ENCODE results near the gene PAEP. TPM values are rescaled to one million over a fixed set of nuclear protein-coding genes. Genes with fewer than 3 reads are reported as not detected.

The PAEP gene
- total and polyA plus RNA-seq, 9 donors: 0.30 to 1.4 (median 0.35) TPM; not detected in 4

DNA sequence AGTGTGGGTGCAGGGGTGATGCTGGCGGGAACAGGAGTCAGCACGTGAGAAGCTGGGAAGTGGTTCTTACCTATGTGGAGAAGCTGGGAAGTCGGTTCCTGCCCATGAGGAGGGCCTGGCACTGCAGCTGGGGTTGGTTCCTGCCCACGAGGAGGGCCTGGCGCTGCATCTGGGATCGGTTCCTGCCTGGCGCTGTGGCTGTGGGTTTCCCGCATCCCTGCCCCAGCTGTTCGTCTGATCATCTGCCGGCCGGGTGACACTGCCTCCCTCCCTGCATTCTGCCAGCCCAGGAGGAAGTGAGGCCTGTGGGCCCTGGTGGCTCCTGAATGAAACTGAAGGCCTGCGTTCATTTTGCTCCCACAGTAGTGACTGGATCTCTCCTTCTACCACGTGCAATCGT, 10.5 kb upstream of the PAEP start:
- Histone ChIP-seq H3K4me1 (ENCODE audit: control insufficient read depth, insufficient read depth, low read length) (no peaks in the 10 kb centered on the region), H3K27ac (ENCODE audit: low read length) (no peak overlapping the region), H3K27me3 (ENCODE audit: control insufficient read depth, insufficient read depth, low read length) (peaks cover 2% of the 10 kb centered on the region), H3K4me3 (ENCODE audit: low read length) (no peak overlapping the region), H3K36me3 (ENCODE audit: control insufficient read depth, insufficient read depth, low read length) (no peaks in the 10 kb centered on the region), H3K9me3 (replicated peaks; ENCODE audit: control insufficient read depth, low read depth, low read length) (no peaks in the 10 kb centered on the region)
- WGBS (ENCODE audit: insufficient coverage): 49% methylated on average over 13 of the region's 14 CpGs
- no peak for DNase-seq

DNA sequence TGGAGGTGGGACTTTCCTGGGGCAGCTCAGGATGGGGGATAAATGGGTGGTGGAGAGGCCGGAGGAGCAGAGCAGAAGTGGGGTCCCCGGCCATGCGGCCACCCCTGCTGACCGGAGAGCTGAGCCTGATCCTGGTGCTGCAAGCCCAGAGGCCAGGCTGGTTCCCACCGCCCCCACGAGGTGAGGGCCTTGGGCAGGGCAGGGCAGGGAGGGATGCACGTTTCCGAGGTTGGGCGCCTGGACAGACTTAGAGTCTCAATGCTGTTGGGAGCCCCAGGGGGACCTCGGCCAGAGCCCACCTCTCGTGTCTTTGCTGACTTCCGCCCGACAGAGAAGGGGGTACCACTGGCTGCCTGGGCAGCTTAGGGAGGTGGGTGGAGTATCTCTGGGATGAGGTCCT, 10.1 kb upstream of the PAEP start:
- 87% methylated on average over 5 of the region's 13 CpGs for WGBS (ENCODE audit: insufficient coverage)
- H3K27me3 ChIP-seq (ENCODE audit: control insufficient read depth, insufficient read depth, low read length): peaks cover 2% of the 10 kb centered on the region
- no peaks in the 10 kb centered on the region for H3K9me3 ChIP-seq (replicated peaks; ENCODE audit: control insufficient read depth, low read depth, low read length)
- H3K27ac ChIP-seq (ENCODE audit: low read length): no peak overlapping the region
- no peaks in the 10 kb centered on the region for H3K4me1 ChIP-seq (ENCODE audit: control insufficient read depth, insufficient read depth, low read length)
- no peak overlapping the region for H3K4me3 ChIP-seq (ENCODE audit: low read length)
- DNase-seq: no peak
- H3K36me3 ChIP-seq (ENCODE audit: control insufficient read depth, insufficient read depth, low read length): no peaks in the 10 kb centered on the region

DNA sequence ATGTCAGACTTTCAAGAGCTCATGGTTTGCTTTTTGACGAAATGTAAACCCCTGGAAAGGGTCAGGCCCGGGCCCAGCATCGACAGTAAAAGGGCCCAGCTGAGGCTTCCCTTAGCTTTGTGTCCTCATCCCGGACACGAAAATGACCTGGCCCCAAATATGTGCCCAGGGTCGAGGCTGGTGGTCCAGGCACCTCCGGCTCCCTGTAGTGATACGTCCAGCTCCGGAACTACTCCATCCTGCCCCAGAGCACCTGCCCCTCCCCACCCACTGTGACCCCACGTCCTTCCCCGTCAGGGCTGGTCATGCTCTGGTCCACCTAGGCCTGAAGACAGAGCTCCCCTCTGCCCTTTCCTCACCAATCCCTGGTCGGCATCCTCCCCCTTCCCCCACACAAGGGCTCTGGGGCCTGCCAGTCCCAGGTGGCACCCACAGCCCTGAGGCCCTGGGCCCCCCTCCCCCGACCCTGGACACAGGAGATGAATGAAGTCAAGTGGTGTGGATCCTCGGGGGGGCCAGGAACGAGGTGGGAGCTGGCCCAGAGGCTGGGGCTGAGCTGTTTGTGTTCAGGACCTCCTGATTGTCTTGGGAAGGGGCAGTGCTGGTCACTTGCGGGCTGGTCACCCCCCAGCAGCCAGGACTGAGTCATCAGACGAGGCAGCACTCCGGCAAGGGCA, 9.4 kb upstream of the PAEP start:
- no peaks in the 10 kb centered on the region for H3K4me1 ChIP-seq (ENCODE audit: control insufficient read depth, insufficient read depth, low read length)
- H3K4me3 ChIP-seq (ENCODE audit: low read length): no peak overlapping the region
- H3K27ac ChIP-seq (ENCODE audit: low read length): no peak overlapping the region
- no peak for DNase-seq
- peaks cover 2% of the 10 kb centered on the region for H3K27me3 ChIP-seq (ENCODE audit: control insufficient read depth, insufficient read depth, low read length)
- H3K36me3 ChIP-seq (ENCODE audit: control insufficient read depth, insufficient read depth, low read length): no peaks in the 10 kb centered on the region
- WGBS (ENCODE audit: insufficient coverage): 78% methylated on average over 13 of the region's 18 CpGs
- H3K9me3 ChIP-seq (replicated peaks; ENCODE audit: control insufficient read depth, low read depth, low read length): no peaks in the 10 kb centered on the region

DNA sequence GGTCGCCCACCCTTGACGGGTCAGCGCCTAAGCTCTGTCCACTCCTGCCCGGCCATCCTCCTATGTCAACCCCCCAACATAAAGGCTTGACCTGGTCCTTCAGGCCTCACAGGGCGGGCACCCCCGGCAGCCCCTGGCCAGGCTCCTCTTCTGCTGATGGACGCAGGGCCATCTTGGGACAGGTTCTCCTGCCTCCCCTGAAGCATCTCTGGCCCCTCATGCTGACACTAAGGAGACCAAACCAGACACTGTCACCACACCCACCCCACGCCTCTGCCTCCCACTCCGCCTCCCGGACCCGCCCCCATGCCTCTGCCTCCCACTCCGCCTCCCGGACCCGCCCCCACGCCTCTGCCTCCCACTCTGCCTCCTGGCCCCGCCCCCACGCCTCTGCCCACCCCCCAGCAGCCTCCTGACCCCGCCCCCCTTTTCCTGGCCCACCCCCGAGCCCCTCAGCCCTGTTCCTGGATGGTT, 8.8 kb upstream of the PAEP start:
- Histone ChIP-seq H3K27me3 (ENCODE audit: control insufficient read depth, insufficient read depth, low read length) (peaks cover 2% of the 10 kb centered on the region), H3K27ac (ENCODE audit: low read length) (no peak overlapping the region), H3K4me1 (ENCODE audit: control insufficient read depth, insufficient read depth, low read length) (no peaks in the 10 kb centered on the region), H3K9me3 (replicated peaks; ENCODE audit: control insufficient read depth, low read depth, low read length) (no peaks in the 10 kb centered on the region), H3K36me3 (ENCODE audit: control insufficient read depth, insufficient read depth, low read length) (no peaks in the 10 kb centered on the region), H3K4me3 (ENCODE audit: low read length) (no peak overlapping the region)
- 96% methylated on average over 8 of the region's 19 CpGs for WGBS (ENCODE audit: insufficient coverage)
- no peak for DNase-seq

DNA sequence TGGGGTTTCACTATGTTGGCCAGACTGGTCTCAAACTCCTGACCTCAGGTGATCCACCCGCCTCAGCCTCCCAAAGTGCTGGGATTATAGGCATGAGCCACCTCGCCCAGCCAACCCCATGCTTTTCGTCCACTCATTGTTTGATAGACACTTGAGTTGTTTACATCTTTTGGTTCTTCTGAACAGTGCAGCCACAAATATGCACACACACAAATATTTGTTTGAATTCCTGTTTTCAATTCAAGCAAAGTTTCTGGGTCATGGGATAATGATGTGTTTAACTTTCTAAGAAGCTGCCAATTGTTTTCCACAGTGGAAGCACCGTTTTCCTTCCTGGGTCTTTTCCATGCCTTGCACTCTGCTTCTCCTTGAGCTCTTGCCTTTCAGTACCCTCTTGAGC, 6.8 kb upstream of the PAEP start:
- Histone ChIP-seq H3K4me3 (ENCODE audit: low read length) (no peak overlapping the region), H3K27ac (ENCODE audit: low read length) (no peak overlapping the region), H3K27me3 (ENCODE audit: control insufficient read depth, insufficient read depth, low read length) (peaks cover 2% of the 10 kb centered on the region), H3K9me3 (replicated peaks; ENCODE audit: control insufficient read depth, low read depth, low read length) (no peaks in the 10 kb centered on the region), H3K4me1 (ENCODE audit: control insufficient read depth, insufficient read depth, low read length) (no peaks in the 10 kb centered on the region), H3K36me3 (ENCODE audit: control insufficient read depth, insufficient read depth, low read length) (no peaks in the 10 kb centered on the region)
- DNase-seq: no peak
- 43% methylated on average over 1 of the region's 4 CpGs for WGBS (ENCODE audit: insufficient coverage)

DNA sequence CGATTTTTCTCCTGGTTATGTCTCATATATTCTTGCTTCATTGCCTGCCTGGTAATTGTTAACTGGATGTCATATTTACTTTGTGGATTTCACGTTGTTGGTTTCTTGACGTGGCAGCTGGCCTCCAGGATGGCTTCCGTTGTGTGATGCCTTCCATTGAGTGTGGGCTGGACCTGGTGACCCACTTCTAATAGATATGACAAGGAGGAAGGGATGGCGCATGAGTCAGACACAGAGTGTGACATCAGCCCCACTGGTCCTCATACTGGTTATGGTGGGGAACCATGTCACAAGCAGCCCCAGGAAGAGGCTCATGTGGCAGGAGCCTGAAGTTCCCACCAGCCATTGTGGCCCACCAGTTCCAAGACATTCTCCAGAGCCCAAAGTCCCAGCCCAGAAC, 6.4 kb upstream of the PAEP start:
- H3K27ac ChIP-seq (ENCODE audit: low read length): no peak overlapping the region
- H3K4me3 ChIP-seq (ENCODE audit: low read length): no peak overlapping the region
- WGBS (ENCODE audit: insufficient coverage): 84% methylated on average over 4 of the region's 5 CpGs
- peaks cover 2% of the 10 kb centered on the region for H3K27me3 ChIP-seq (ENCODE audit: control insufficient read depth, insufficient read depth, low read length)
- H3K9me3 ChIP-seq (replicated peaks; ENCODE audit: control insufficient read depth, low read depth, low read length): no peaks in the 10 kb centered on the region
- H3K4me1 ChIP-seq (ENCODE audit: control insufficient read depth, insufficient read depth, low read length): no peaks in the 10 kb centered on the region
- H3K36me3 ChIP-seq (ENCODE audit: control insufficient read depth, insufficient read depth, low read length): no peaks in the 10 kb centered on the region
- no peak for DNase-seq

DNA sequence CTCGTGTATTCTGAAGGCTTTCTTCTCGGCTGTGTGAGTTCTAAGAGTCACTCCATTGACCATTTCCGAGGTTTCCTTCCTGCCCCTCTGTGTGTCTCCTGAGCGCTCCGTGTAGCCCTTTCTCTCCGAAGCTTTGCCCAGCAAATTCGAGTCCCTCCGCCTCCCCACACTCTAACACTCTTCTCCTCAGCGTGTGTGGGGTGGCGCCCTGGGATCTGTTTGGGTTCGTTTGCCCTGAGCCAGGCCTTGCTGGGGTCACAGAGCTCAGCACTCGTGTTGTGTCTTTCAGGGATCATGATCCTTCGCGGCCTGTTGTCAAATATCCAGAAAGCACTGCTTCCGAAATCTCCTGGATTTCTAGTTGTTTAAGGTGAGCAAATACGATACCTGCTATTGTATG, 5.6 kb upstream of the PAEP start:
- 74% methylated on average over 13 of the region's 16 CpGs for WGBS (ENCODE audit: insufficient coverage)
- Histone ChIP-seq H3K4me1 (ENCODE audit: control insufficient read depth, insufficient read depth, low read length) (no peaks in the 10 kb centered on the region), H3K36me3 (ENCODE audit: control insufficient read depth, insufficient read depth, low read length) (no peaks in the 10 kb centered on the region), H3K27ac (ENCODE audit: low read length) (no peak overlapping the region), H3K4me3 (ENCODE audit: low read length) (no peak overlapping the region), H3K27me3 (ENCODE audit: control insufficient read depth, insufficient read depth, low read length) (peaks cover 2% of the 10 kb centered on the region), H3K9me3 (replicated peaks; ENCODE audit: control insufficient read depth, low read depth, low read length) (no peaks in the 10 kb centered on the region)
- DNase-seq: no peak

DNA sequence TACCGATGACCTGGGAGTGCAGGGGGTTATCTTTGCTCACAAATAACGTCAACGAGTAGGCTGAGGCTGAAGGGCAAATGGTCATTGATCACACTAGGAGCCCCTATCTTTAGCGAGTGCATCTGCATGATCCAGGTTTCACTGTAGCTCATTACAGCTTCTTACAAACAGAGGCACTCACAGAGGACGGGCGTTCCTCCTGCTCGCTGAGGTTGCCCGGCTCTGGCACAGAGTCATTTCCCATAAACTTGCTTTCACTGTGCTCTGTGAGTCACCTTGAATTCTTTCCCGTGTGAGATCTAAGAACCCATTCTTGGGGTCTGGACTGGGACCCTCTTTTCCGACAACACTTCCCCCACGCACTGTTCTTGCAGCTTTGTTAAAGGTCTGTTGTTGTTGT, 1.9 kb upstream of the PAEP start:
- Histone ChIP-seq H3K27ac (ENCODE audit: low read length) (no peak overlapping the region), H3K27me3 (ENCODE audit: control insufficient read depth, insufficient read depth, low read length) (peaks cover 2% of the 10 kb centered on the region), H3K9me3 (replicated peaks; ENCODE audit: control insufficient read depth, low read depth, low read length) (no peaks in the 10 kb centered on the region), H3K36me3 (ENCODE audit: control insufficient read depth, insufficient read depth, low read length) (no peaks in the 10 kb centered on the region), H3K4me3 (ENCODE audit: low read length) (no peak overlapping the region), H3K4me1 (ENCODE audit: control insufficient read depth, insufficient read depth, low read length) (no peaks in the 10 kb centered on the region)
- 65% methylated on average over 9 of the region's 11 CpGs for WGBS (ENCODE audit: insufficient coverage)
- DNase-seq: no peak

DNA sequence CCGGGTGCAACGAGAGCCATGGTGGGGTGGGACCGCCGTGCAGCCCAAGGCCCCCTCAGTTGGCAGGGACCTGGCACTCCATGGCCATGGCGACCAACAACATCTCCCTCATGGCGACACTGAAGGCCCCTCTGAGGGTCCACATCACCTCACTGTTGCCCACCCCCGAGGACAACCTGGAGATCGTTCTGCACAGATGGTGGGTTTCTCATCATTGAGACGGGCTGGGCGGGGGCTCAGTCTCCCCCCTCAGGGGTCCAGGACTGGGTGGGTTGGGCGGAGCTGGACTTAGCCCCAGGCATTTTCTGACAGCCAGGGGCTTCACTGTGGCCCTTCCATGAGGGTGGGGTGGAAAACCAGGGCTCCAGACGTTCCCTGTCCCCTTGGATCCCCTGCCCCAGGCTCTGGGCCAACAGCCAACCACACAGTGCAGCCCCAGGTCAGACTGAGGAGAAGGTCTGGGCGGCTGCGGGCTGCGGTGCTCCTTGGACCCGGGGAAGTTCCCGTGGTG, 734 bp downstream of the PAEP start:
- Histone ChIP-seq H3K4me3 (ENCODE audit: low read length) (no peak overlapping the region), H3K4me1 (ENCODE audit: control insufficient read depth, insufficient read depth, low read length) (no peaks in the 10 kb centered on the region), H3K27ac (ENCODE audit: low read length) (no peak overlapping the region), H3K27me3 (ENCODE audit: control insufficient read depth, insufficient read depth, low read length) (peaks cover 8% of the 10 kb centered on the region), H3K9me3 (replicated peaks; ENCODE audit: control insufficient read depth, low read depth, low read length) (no peaks in the 10 kb centered on the region), H3K36me3 (ENCODE audit: control insufficient read depth, insufficient read depth, low read length) (no peaks in the 10 kb centered on the region)
- 85% methylated on average over 7 of the region's 17 CpGs for whole genome bisulfite sequencing (ENCODE audit: insufficient coverage)
- DNase-seq: no peak

DNA sequence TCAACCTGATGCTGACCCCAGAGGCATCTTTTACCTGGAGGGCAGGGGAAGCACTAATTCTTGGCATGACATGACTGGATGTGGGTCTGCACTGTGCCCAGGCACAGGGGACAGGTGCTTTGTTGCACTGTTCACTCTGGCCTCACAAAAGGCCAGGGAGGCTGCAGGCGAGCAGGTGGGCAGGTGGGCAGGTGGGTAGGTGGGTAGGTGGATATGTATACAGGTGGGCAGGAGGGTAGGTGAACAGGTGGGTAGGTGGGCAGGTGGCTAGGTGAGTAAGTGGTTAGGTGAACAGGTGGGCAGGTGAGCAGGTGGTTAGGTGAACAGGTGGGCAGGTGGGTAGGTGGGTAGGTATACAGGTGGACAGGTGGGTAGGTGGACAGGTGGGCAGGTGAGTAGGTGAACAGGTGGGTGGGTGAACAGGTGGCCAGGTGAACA, 1.5 kb downstream of the PAEP start:
- Histone ChIP-seq H3K4me1 (ENCODE audit: control insufficient read depth, insufficient read depth, low read length) (no peaks in the 10 kb centered on the region), H3K27me3 (ENCODE audit: control insufficient read depth, insufficient read depth, low read length) (peaks cover 9% of the 10 kb centered on the region), H3K9me3 (replicated peaks; ENCODE audit: control insufficient read depth, low read depth, low read length) (no peaks in the 10 kb centered on the region), H3K27ac (ENCODE audit: low read length) (no peak overlapping the region), H3K4me3 (ENCODE audit: low read length) (no peak overlapping the region), H3K36me3 (ENCODE audit: control insufficient read depth, insufficient read depth, low read length) (no peaks in the 10 kb centered on the region)
- WGBS (ENCODE audit: insufficient coverage): 100% methylated on average over 1 of the region's 1 CpG
- DNase-seq: no peak

Data from muscle of leg (tissue), 11 donors.